ENCODE results near the gene BRI3. TPM values are rescaled to one million over a fixed set of nuclear protein-coding genes. Genes with fewer than 3 reads are reported as not detected.

The BRI3 gene
- total and polyA plus RNA-seq, 2 of the 13 experiments (the other 11 are each of a cell fraction or from before 2014, with no cell fraction given) = 54.0 to 103 TPM

DNA sequence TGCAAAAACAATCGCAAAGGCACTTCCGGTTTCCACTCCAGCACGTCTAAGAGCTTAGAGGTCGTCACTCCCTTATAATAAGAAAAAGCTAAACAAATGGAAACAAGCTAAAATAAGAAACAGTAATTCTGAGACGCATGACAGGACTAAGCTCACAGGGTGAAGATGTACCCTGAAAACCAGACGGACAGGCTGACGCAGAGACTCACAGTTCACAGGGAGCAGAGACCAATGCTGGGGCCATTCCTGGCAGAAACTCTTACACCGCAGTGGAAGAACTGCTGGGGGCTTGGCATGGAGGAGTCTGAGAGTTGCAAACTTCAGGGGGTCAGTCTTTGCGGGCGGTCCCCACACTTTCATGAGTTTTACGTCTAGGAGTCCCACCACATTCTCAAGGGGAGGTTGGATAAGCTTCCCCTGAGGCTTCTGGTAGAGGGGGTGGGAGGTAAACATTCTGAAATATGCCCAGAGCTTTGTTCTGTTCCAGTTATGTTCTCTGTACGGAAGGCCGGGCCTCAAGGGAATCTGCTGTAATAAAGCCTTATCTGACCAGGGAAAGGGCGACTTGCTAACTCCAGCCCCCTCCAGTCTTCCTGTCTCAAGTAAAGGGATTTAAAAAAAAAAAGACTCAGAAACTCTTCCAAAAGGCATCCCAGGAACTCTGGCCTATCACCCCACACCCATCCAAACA is 47.8 kb downstream of the BRI3 start (continued):
- TF ChIP-seq, protein P1, sequence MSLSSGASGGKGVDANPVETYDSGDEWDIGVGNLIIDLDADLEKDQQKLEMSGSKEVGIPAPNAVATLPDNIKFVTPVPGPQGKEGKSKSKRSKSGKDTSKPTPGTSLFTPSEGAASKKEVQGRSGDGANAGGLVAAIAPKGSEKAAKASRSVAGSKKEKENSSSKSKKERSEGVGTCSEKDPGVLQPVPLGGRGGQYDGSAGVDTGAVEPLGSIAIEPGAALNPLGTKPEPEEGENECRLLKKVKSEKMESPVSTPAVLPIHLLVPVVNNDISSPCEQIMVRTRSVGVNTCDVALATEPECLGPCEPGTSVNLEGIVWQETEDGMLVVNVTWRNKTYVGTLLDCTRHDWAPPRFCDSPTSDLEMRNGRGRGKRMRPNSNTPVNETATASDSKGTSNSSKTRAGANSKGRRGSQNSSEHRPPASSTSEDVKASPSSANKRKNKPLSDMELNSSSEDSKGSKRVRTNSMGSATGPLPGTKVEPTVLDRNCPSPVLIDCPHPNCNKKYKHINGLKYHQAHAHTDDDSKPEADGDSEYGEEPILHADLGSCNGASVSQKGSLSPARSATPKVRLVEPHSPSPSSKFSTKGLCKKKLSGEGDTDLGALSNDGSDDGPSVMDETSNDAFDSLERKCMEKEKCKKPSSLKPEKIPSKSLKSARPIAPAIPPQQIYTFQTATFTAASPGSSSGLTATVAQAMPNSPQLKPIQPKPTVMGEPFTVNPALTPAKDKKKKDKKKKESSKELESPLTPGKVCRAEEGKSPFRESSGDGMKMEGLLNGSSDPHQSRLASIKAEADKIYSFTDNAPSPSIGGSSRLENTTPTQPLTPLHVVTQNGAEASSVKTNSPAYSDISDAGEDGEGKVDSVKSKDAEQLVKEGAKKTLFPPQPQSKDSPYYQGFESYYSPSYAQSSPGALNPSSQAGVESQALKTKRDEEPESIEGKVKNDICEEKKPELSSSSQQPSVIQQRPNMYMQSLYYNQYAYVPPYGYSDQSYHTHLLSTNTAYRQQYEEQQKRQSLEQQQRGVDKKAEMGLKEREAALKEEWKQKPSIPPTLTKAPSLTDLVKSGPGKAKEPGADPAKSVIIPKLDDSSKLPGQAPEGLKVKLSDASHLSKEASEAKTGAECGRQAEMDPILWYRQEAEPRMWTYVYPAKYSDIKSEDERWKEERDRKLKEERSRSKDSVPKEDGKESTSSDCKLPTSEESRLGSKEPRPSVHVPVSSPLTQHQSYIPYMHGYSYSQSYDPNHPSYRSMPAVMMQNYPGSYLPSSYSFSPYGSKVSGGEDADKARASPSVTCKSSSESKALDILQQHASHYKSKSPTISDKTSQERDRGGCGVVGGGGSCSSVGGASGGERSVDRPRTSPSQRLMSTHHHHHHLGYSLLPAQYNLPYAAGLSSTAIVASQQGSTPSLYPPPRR (CRISPR knock-in tag; IDR thresholded peaks at IDR 0.05; ENCODE audit: borderline replicate concordance) = no peak
- TF ChIP-seq, protein P2, sequence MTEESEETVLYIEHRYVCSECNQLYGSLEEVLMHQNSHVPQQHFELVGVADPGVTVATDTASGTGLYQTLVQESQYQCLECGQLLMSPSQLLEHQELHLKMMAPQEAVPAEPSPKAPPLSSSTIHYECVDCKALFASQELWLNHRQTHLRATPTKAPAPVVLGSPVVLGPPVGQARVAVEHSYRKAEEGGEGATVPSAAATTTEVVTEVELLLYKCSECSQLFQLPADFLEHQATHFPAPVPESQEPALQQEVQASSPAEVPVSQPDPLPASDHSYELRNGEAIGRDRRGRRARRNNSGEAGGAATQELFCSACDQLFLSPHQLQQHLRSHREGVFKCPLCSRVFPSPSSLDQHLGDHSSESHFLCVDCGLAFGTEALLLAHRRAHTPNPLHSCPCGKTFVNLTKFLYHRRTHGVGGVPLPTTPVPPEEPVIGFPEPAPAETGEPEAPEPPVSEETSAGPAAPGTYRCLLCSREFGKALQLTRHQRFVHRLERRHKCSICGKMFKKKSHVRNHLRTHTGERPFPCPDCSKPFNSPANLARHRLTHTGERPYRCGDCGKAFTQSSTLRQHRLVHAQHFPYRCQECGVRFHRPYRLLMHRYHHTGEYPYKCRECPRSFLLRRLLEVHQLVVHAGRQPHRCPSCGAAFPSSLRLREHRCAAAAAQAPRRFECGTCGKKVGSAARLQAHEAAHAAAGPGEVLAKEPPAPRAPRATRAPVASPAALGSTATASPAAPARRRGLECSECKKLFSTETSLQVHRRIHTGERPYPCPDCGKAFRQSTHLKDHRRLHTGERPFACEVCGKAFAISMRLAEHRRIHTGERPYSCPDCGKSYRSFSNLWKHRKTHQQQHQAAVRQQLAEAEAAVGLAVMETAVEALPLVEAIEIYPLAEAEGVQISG (CRISPR knock-in tag; IDR thresholded peaks at IDR 0.05) = no peak

DNA sequence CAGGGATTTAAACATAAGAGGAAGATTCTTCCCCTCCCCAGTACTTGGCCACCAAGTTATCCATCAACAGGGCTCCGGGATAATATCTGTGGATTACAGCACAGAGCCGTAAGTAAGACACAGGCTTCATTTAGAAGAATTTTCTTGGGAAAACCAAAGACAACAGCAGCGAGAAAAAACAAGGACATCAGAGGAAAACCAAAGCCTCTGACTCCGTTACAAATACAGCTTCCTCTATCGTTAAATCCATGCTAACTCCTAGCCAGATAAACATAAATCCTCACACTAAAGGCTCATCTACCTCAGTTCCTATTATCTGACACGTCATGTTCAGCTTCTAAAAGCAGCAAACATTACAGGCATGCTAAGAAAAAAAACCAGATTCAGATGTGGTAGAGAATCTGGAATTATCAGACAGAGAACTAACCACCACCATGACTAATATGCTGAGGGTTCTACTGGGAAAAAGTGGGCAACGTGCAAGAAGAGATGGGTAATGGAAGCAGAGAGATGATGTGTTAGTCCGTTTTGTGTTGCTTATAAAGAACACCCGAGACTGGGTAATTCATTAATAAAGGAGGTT is 48.4 kb downstream of the BRI3 start:
- in situ Hi-C loops (cut with HindIII; ENCODE audit: extremely low pct_ligation_motif_present, low pct_unique_long_range_greater_than_20kb) = no loop called here
- POLR2A ChIA-PET = no interaction called here
- no peak for ATAC-seq

More for the DNA sequence above, 48.4 kb downstream of the BRI3 start:
- H3K27me3 ChIP-seq (ENCODE audit: control insufficient read depth in 1 of 2, insufficient read depth in 2 of 2, low read length in 2 of 2) = no peaks in the 10 kb centered on the region
- no peak overlapping the region for H3K4me3 ChIP-seq (replicated peaks in 1 of 3; ENCODE audit: insufficient read depth in 1 of 3, low read depth in 2 of 3, low read length in 3 of 3)
- FAIRE-seq (no peak), DNase-seq (ENCODE audit: low spot score) (no peak)
- no peak for TF ChIP-seq HNRNPLL (IDR thresholded peaks at IDR 0.05; ENCODE audit: low read depth, low read length, poor library complexity, severe bottlenecking)
- TF ChIP-seq CEBPG (CRISPR knock-in tag; IDR thresholded peaks at IDR 0.05) = no peak
- no peaks in the 10 kb centered on the region for H3K9me3 ChIP-seq (ENCODE audit: low read length)
- no peak overlapping the region for H3K9ac ChIP-seq (ENCODE audit: insufficient read depth, low read depth, low read length)
- no peaks in the 10 kb centered on the region for H3K79me2 ChIP-seq (ENCODE audit: insufficient read depth, low read length)
- CTCF ChIA-PET (ENCODE audit: low intra/inter-chr PET ratio, low total read pairs) = no interaction called here
- H2AFZ ChIP-seq (ENCODE audit: low read length) = no peak overlapping the region
- no peak overlapping the region for H3K4me2 ChIP-seq (ENCODE audit: low read depth, low read length)
- H3K27ac ChIP-seq (ENCODE audit: extremely low read length, insufficient read depth, low read length) = no peak overlapping the region
- BruUV-seq (replicated peaks) = no TSS peak
- intact Hi-C loops (cut with micrococcal nuclease; ENCODE audit: unreplicated experiment) = no loop called here
- 95% methylated on average over 9 of the region's 9 CpGs for WGBS (ENCODE audit: low lambda C conversion rate)
- H3K4me1 ChIP-seq (ENCODE audit: insufficient read depth, low read length) = no peaks in the 10 kb centered on the region
- peaks cover 0 to 8% of the 10 kb centered on the region in 2 experiments; a peak in 1 of 5 replicates for H3K36me3 ChIP-seq (replicated peaks in 1 of 2; ENCODE audit: control insufficient read depth in 1 of 2, insufficient read depth in 2 of 2, low read length in 2 of 2)
- H4K20me1 ChIP-seq (ENCODE audit: insufficient read depth, low read length) = no peaks in the 10 kb centered on the region
